IMR-90 (cell line): Measurements from ENCODE around the gene FGGY. TPM values are rescaled to one million over a fixed set of nuclear protein-coding genes. Genes with fewer than 3 reads are reported as not detected.

Source experiments
- ATAC-seq: fragments of 200-7000 bp; cut with Tn5 transposase; 2 replicates; pipeline ENCODE4 v1.9.1; 2020; ENCODE audit warnings: low read depth, mild to moderate bottlenecking, moderate library complexity
- BruUV-seq: library from RNA; stranded (reverse); fragments of 400-500 nt; replicated peaks from 2 replicates; lab custom pipeline; 2021; lab: Mats Ljungman, UMichigan
- CTCF ChIA-PET: fragments of 300-600 bp; formaldehyde crosslinking; extraction: SDS; loops from one replicate; lab custom pipeline; 2021; ENCODE audit warnings: antibody characterized with exemption; lab: Yijun Ruan, JAX
- POLR2A ChIA-PET: fragments of 300-600 bp; sonication (Branson Sonifier 250); formaldehyde crosslinking; loops from one replicate; lab custom pipeline; 2022; ENCODE audit warnings: antibody characterized with exemption; ENCODE audit not compliant: unreplicated experiment; lab: Charles Lee
- DNase-seq: peaks from one replicate; pipeline ENCODE4 v3.0.0; 2013
- H2AFZ ChIP-seq: replicated peaks from 2 replicates; pipeline ENCODE3; 2013; ENCODE audit warnings: low read length, mild to moderate bottlenecking; ENCODE audit not compliant: poor library complexity
- H2AK5ac ChIP-seq: 2 replicates; pipeline ENCODE4 v1.6.1; 2013; ENCODE audit warnings: low read depth, low read length, inconsistent platforms
- H2AK9ac ChIP-seq: replicated peaks from 2 replicates; pipeline ENCODE3; 2013; ENCODE audit warnings: mild to moderate bottlenecking, low read depth, low read length, moderate library complexity; ENCODE audit not compliant: poor library complexity
- H2BK120ac ChIP-seq: 2 replicates; pipeline ENCODE4 v1.6.1; 2013; ENCODE audit warnings: low read depth, low read length, inconsistent platforms
- H2BK15ac ChIP-seq: 3 replicates; pipeline ENCODE4 v1.6.1; 2013; ENCODE audit warnings: low read depth, low read length, inconsistent platforms
- H2BK20ac ChIP-seq: 2 replicates; pipeline ENCODE4 v1.6.1; 2013; ENCODE audit warnings: low read depth, mild to moderate bottlenecking, inconsistent platforms, low read length, moderate library complexity
- H2BK5ac ChIP-seq: 2 replicates; pipeline ENCODE4 v1.6.1; 2013; ENCODE audit warnings: mild to moderate bottlenecking, low read depth, low read length, inconsistent platforms; ENCODE audit not compliant: poor library complexity, severe bottlenecking
- H3K14ac ChIP-seq: replicated peaks from 2 replicates; pipeline ENCODE4 v1.6.1; 2013; ENCODE audit warnings: low read depth, low read length, inconsistent platforms
- H3K18ac ChIP-seq: 2 replicates; pipeline ENCODE4 v1.6.1; 2013; ENCODE audit warnings: low read depth, low read length, control low read depth
- H3K23ac ChIP-seq: 2 replicates; pipeline ENCODE4 v1.6.1; 2013; ENCODE audit warnings: low read depth, low read length, inconsistent platforms
- H3K27ac ChIP-seq: 2 replicates; pipeline ENCODE4 v1.5.1; 2013; ENCODE audit warnings: mild to moderate bottlenecking, control low read depth, low read length; ENCODE audit not compliant: insufficient read depth
- H3K27me3 ChIP-seq: 2 replicates; pipeline ENCODE4 v1.6.1; 2013; ENCODE audit warnings: low read length; ENCODE audit not compliant: control insufficient read depth, insufficient read depth
- H3K36me3 ChIP-seq: 2 replicates; pipeline ENCODE4 v1.6.1; 2013; ENCODE audit warnings: low read length, mixed read lengths; ENCODE audit not compliant: control insufficient read depth, insufficient read depth
- H3K4ac ChIP-seq: 2 replicates; pipeline ENCODE4 v1.6.1; 2013; ENCODE audit warnings: low read depth, low read length, inconsistent platforms
- H3K4me1 ChIP-seq: 2 replicates; pipeline ENCODE4 v1.6.1; 2013; ENCODE audit warnings: low read length, mixed read lengths; ENCODE audit not compliant: control insufficient read depth, insufficient read depth
- H3K4me2 ChIP-seq: 2 replicates; pipeline ENCODE4 v1.6.1; 2013; ENCODE audit warnings: low read depth, mild to moderate bottlenecking, control low read depth, low read length, moderate library complexity
- H3K4me3 ChIP-seq: 2 replicates; pipeline ENCODE4 v1.5.1; 2013; ENCODE audit warnings: low read depth, mild to moderate bottlenecking, control low read depth, low read length, moderate library complexity; ENCODE audit not compliant: insufficient read depth
- H3K56ac ChIP-seq: 2 replicates; pipeline ENCODE4 v1.6.1; 2013; ENCODE audit warnings: low read length, inconsistent platforms; ENCODE audit not compliant: insufficient read depth; ENCODE audit errors: extremely low read depth
- H3K79me1 ChIP-seq, 2 experiments: 2 replicates each; pipeline ENCODE4 v1.6.1; 2013; ENCODE audit warnings: low read length in 2 of 2, inconsistent platforms in 1 of 2, low read depth in 1 of 2
- H3K9ac ChIP-seq: 2 replicates; pipeline ENCODE4 v1.6.1; 2013; ENCODE audit warnings: low read depth, low read length, control low read depth
- H3K9me1 ChIP-seq: 2 replicates; pipeline ENCODE4 v1.6.1; 2013; ENCODE audit warnings: low read length, inconsistent platforms; ENCODE audit not compliant: insufficient read depth
- H3K9me3 ChIP-seq: 2 replicates; pipeline ENCODE4 v1.6.1; 2013; ENCODE audit warnings: low read length; ENCODE audit not compliant: control insufficient read depth, insufficient read depth
- H4K20me1 ChIP-seq: 2 replicates; pipeline ENCODE4 v1.6.1; 2013; ENCODE audit warnings: low read length, inconsistent platforms; ENCODE audit not compliant: insufficient read depth
- H4K5ac ChIP-seq: 2 replicates; pipeline ENCODE4 v1.6.1; 2013; ENCODE audit warnings: mild to moderate bottlenecking, low read depth, low read length, control low read depth
- H4K8ac ChIP-seq, 2 experiments: 2 replicates each; pipeline ENCODE4 v1.6.1; 2013; ENCODE audit warnings: low read depth in 2 of 2, low read length in 2 of 2, control low read depth in 1 of 2, inconsistent platforms in 1 of 2
- H4K91ac ChIP-seq: 2 replicates; pipeline ENCODE4 v1.6.1; 2013; ENCODE audit warnings: low read depth, low read length, inconsistent platforms; ENCODE audit not compliant: insufficient read depth
- BHLHE40 ChIP-seq: fragments of 150-350 bp; IDR thresholded peaks from 2 replicates; pipeline ENCODE4 v1.6.1; 2016; ENCODE audit warnings: mild to moderate bottlenecking, low read depth, low read length
- CEBPB ChIP-seq: IDR thresholded peaks from 2 replicates; pipeline ENCODE4 v1.6.1; 2012; ENCODE audit warnings: low read depth, low read length, improper control_type of control experiment
- CHD1 ChIP-seq: IDR thresholded peaks from 2 replicates; pipeline ENCODE4 v1.6.1; 2012; ENCODE audit warnings: low read depth, low read length, improper control_type of control experiment
- FOS ChIP-seq: fragments of 150-350 bp; IDR thresholded peaks from 2 replicates; pipeline ENCODE4 v1.6.1; 2016; ENCODE audit warnings: low read depth, low read length
- MAFK ChIP-seq: IDR thresholded peaks from 2 replicates; pipeline ENCODE4 v1.6.1; 2012; ENCODE audit warnings: low read depth, low read length, improper control_type of control experiment
- NFE2L2 ChIP-seq: fragments of 150-350 bp; IDR thresholded peaks from 2 replicates; pipeline ENCODE4 v1.6.1; 2016; ENCODE audit warnings: low read depth, mild to moderate bottlenecking, low read length
- POLR2A ChIP-seq: IDR thresholded peaks from 2 replicates; pipeline ENCODE4 v1.6.1; 2012; ENCODE audit warnings: mild to moderate bottlenecking, low read depth, low read length
- RAD21 ChIP-seq: IDR thresholded peaks from 2 replicates; pipeline ENCODE4 v1.6.1; 2012; ENCODE audit warnings: low read length, improper control_type of control experiment
- RCOR1 ChIP-seq: IDR thresholded peaks from 2 replicates; pipeline ENCODE4 v1.6.1; 2012; ENCODE audit warnings: mild to moderate bottlenecking, low read length, improper control_type of control experiment; ENCODE audit not compliant: insufficient replicate concordance
- RFX5 ChIP-seq: IDR thresholded peaks from 2 replicates; pipeline ENCODE4 v1.8.0; 2012; ENCODE audit warnings: low read depth, mild to moderate bottlenecking, low read length, moderate library complexity
- SMC3 ChIP-seq: fragments of 150-350 bp; IDR thresholded peaks from 2 replicates; pipeline ENCODE4 v1.6.1; 2016; ENCODE audit warnings: low read depth, mild to moderate bottlenecking, antibody characterized with exemption, low read length, moderate library complexity
- WGBS, 2 experiments: methylation state at CpG; one replicate each; pipeline versions ENCODE4 v1.1.5 to v1.1.7; 2013; ENCODE audit warnings: missing lambda C conversion rate in 2 of 2; ENCODE audit not compliant: insufficient read length in 1 of 2; ENCODE audit errors: extremely low coverage in 2 of 2; 5-methylcytosine and 5-hydroxymethylcytosine counted together
- dilution Hi-C: fragments of 300-500 bp; cut with HindIII; formaldehyde crosslinking; loops from one replicate; pipeline ENCODE4 v1.14.3; 2018; ENCODE audit warnings: low sequenced_read_pairs; ENCODE audit not compliant: unreplicated experiment
- in situ Hi-C: fragments of 300-500 bp; cut with MboI; formaldehyde crosslinking; loops from 3 replicates; pipeline ENCODE4 v1.14.3; 2019; ENCODE audit warnings: low sequenced_read_pairs, inconsistent platforms, mixed read lengths
- intact Hi-C: fragments of 100-400 bp; cut with micrococcal nuclease; formaldehyde crosslinking; loops from 2 replicates; pipeline ENCODE4 v1.10.0; 2022
- polyA plus RNA-seq, 3 experiments: library from polyadenylated mRNA; depleted of rRNA; stranded (reverse); fragments of >200 nt; gene quantifications; 2 replicates each; pipeline ENCODE4 v1.2.3, GENCODE V29; 2012; ENCODE audit warnings: low replicate concordance in 1 of 3
- total RNA-seq: library from RNA; depleted of rRNA; stranded (reverse); fragments of >200 nt; gene quantifications from 2 replicates; pipeline ENCODE4 v1.2.3, GENCODE V29; 2012
- TF ChIP-seq, protein P1 (sequence below): fragments of 150-350 bp; IDR thresholded peaks from 2 replicates; pipeline ENCODE4 v1.6.1; 2017; ENCODE audit warnings: mild to moderate bottlenecking, antibody characterized with exemption, low read length, low read depth

Gene FGGY
- total and polyA plus RNA-seq, 2 of the 4 experiments (the other 2 are of a cell fraction): 5.6 to 14.0 TPM

DNA sequence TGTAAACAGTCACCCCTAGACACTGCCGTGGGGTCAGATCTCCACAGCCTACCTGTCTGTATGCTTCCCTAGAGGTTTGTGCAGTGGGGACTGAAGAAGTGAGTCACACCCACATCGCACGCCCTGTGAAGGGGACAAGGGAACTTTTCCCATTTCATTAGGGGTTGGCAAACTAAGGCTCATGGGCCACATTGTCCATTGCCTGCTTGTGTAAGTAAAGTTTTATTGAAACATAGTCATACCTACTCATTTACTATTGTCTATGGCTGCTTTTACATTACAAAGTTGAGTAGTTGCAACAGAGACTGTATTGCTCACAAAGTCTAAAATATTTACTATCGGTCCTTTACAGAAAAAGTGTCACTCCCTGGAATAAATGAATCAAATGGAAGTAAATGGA lies 2.5 kb upstream of the FGGY start:
- Histone ChIP-seq H2AK5ac (peak overlapping the region; percentile 5; the same call in 1 of the 2 replicates), H4K91ac (no peak overlapping the region), H3K27ac (no peak overlapping the region), H4K8ac (no peak overlapping the region), H3K4me1 (peaks cover 8% of the 10 kb centered on the region), H3K4ac (no peak overlapping the region), H3K36me3 (no peaks in the 10 kb centered on the region), H4K20me1 (no peaks in the 10 kb centered on the region), H3K9me1 (peaks cover 5% of the 10 kb centered on the region), H3K14ac (no peak overlapping the region), H3K18ac (no peak overlapping the region), H3K9ac (no peak overlapping the region), H2BK15ac (no peak overlapping the region), H3K4me3 (no peak overlapping the region), H4K5ac (no peak overlapping the region), H2AFZ (no peak overlapping the region), H3K27me3 (no peaks in the 10 kb centered on the region), H3K9me3 (no peaks in the 10 kb centered on the region), H2BK120ac (no peak overlapping the region), H3K23ac (no peak overlapping the region), H2AK9ac (no peak overlapping the region), H3K56ac (no peak overlapping the region), H3K4me2 (no peak overlapping the region), H2BK20ac (no peak overlapping the region), H3K79me1 (peaks cover 6 to 14% of the 10 kb centered on the region in 2 experiments; a peak in 2 of 4 replicates), H2BK5ac (no peak overlapping the region)
- in situ Hi-C loops: loop anchor here (25.0 kb wide), 1 partner anchor 507 kb away; the partner anchor contains the start of gene JUN
- CTCF ChIA-PET: no interaction called here
- POLR2A ChIA-PET: no interaction called here
- no CpG with 5 or more reads among the region's 4 CpGs for WGBS, 2 experiments
- dilution Hi-C loops: no loop called here
- BruUV-seq: no TSS peak
- ATAC-seq (no peak), DNase-seq (no peak)
- intact Hi-C loops: loop anchor here (10.0 kb wide), 1 partner anchor 220 kb away; no protein-coding TSS in a partner anchor
- no peak for TF ChIP-seq BHLHE40
- TF ChIP-seq MAFK: no peak
- no peak for TF ChIP-seq FOS
- TF ChIP-seq RAD21: no peak
- TF ChIP-seq CEBPB: no peak
- TF ChIP-seq, protein P1, sequence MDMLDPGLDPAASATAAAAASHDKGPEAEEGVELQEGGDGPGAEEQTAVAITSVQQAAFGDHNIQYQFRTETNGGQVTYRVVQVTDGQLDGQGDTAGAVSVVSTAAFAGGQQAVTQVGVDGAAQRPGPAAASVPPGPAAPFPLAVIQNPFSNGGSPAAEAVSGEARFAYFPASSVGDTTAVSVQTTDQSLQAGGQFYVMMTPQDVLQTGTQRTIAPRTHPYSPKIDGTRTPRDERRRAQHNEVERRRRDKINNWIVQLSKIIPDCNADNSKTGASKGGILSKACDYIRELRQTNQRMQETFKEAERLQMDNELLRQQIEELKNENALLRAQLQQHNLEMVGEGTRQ: no peak
- TF ChIP-seq SMC3: no peak
- no peak for TF ChIP-seq RFX5
- TF ChIP-seq RCOR1: no peak
- no peak for TF ChIP-seq CHD1
- TF ChIP-seq POLR2A: no peak
- TF ChIP-seq NFE2L2: no peak
